OCI-LY7 (cell line): ENCODE measurements around the gene RTN4. TPM values are rescaled to one million over a fixed set of nuclear protein-coding genes. Genes with fewer than 3 reads are reported as not detected.

Source experiments
- BruUV-seq: library from RNA; stranded (reverse); fragments of 400-500 nt; replicated peaks from 2 replicates; lab custom pipeline; 2021; lab: Mats Ljungman, UMichigan
- CTCF ChIA-PET: fragments of 300-600 bp; sonication (Branson Sonifier 250); formaldehyde crosslinking; loops from one replicate; lab custom pipeline; 2022; ENCODE audit warnings: antibody characterized with exemption; ENCODE audit not compliant: unreplicated experiment; lab: Charles Lee
- POLR2A ChIA-PET: fragments of 300-600 bp; sonication (Branson Sonifier 250); formaldehyde crosslinking; loops from one replicate; lab custom pipeline; 2022; ENCODE audit warnings: antibody characterized with exemption; lab: Charles Lee
- DNase-seq: peaks from one replicate; pipeline ENCODE4 v3.0.0-alpha.2; 2015; ENCODE audit warnings: low spot score
- H2AFZ ChIP-seq: fragments of 200-600 bp; sonication (generic), shearing (Covaris generic); 2 replicates; pipeline ENCODE4 v1.6.1; 2014; ENCODE audit warnings: mild to moderate bottlenecking, antibody characterized with exemption, low read length, moderate library complexity
- H3K27ac ChIP-seq: fragments of 200-600 bp; sonication (generic); 2 replicates; pipeline ENCODE4 v1.5.1; 2014; ENCODE audit warnings: mixed run types, low read depth, mild to moderate bottlenecking, moderate library complexity, low read length, inconsistent platforms; ENCODE audit not compliant: poor library complexity, severe bottlenecking
- H3K36me3 ChIP-seq: fragments of 200-600 bp; sonication (generic); 2 replicates; pipeline ENCODE4 v1.6.1; 2014; ENCODE audit warnings: mild to moderate bottlenecking, antibody characterized with exemption, low read length, moderate library complexity, mixed read lengths; ENCODE audit not compliant: insufficient read depth
- H3K4me1 ChIP-seq: fragments of 200-600 bp; sonication (generic); 2 replicates; pipeline ENCODE4 v1.5.1; 2014; ENCODE audit warnings: mild to moderate bottlenecking, low read length; ENCODE audit not compliant: insufficient read depth, poor library complexity, severe bottlenecking
- H3K4me2 ChIP-seq: fragments of 200-600 bp; sonication (generic); 2 replicates; pipeline ENCODE4 v1.6.1; 2014; ENCODE audit warnings: mild to moderate bottlenecking, low read length
- H3K4me3 ChIP-seq: fragments of 200-600 bp; sonication (generic); 2 replicates; pipeline ENCODE4 v1.5.1; 2014; ENCODE audit warnings: mild to moderate bottlenecking, low read depth, low read length; ENCODE audit not compliant: poor library complexity, severe bottlenecking
- H3K79me2 ChIP-seq: fragments of 200-600 bp; sonication (generic); 2 replicates; pipeline ENCODE4 v1.6.1; 2016; ENCODE audit warnings: low read depth, mild to moderate bottlenecking, low read length, moderate library complexity, mixed read lengths; ENCODE audit not compliant: insufficient read depth
- H3K9me2 ChIP-seq: fragments of 200-600 bp; sonication (generic); 2 replicates; pipeline ENCODE4 v1.6.1; 2016; ENCODE audit warnings: mild to moderate bottlenecking, low read length, mixed read lengths; ENCODE audit not compliant: insufficient read depth
- H3K9me3 ChIP-seq: fragments of 200-600 bp; sonication (generic); 2 replicates; pipeline ENCODE4 v1.6.1; 2014; ENCODE audit warnings: mild to moderate bottlenecking, mixed run types, low read length, mixed read lengths
- H4K20me1 ChIP-seq: fragments of 200-600 bp; sonication (generic); 2 replicates; pipeline ENCODE4 v1.6.1; 2014; ENCODE audit warnings: mild to moderate bottlenecking, antibody characterized with exemption, low read length, moderate library complexity, mixed read lengths; ENCODE audit not compliant: insufficient read depth
- CTCF ChIP-seq: fragments of 200-600 bp; sonication (generic); conservative IDR thresholded peaks from 2 replicates; pipeline ENCODE4 v1.5.1; 2014; ENCODE audit warnings: mild to moderate bottlenecking, antibody characterized with exemption, low read length, moderate library complexity, mixed read lengths
- EZH2phosphoT487 ChIP-seq: fragments of 200-600 bp; sonication (generic); IDR thresholded peaks from 2 replicates; pipeline ENCODE4 v1.6.1; 2018; ENCODE audit warnings: low read depth, borderline replicate concordance, mild to moderate bottlenecking, mixed run types, antibody characterized with exemption, low read length, moderate library complexity, mixed read lengths
- intact Hi-C: fragments of 100-400 bp; cut with micrococcal nuclease; formaldehyde crosslinking; loops from one replicate; pipeline ENCODE4 v1.10.0; 2022; ENCODE audit not compliant: unreplicated experiment
- total RNA-seq, 2 experiments: library from RNA; depleted of rRNA in 1 of 2; stranded (reverse); fragments of >200 nt in 1 of 2; shearing (Covaris generic) in 1 of 2; gene quantifications; 2 replicates each; pipeline ENCODE4 v1.2.3, GENCODE V29; 2014 to 2022

The RTN4 gene
- total RNA-seq, 2 experiments from 2014 or later: 36.5 to 75.2 TPM

GRCh38 chr2:55027226-55027625, 23.0 kb downstream of the RTN4 start:
- TF ChIP-seq CTCF (no peak), EZH2phosphoT487 (no peak)

GRCh38 chr2:55026202-55026601, 24.0 kb downstream of the RTN4 start:
- H3K4me2 ChIP-seq: peak overlapping the region; percentile 83
- no peaks in the 10 kb centered on the region for H3K9me3 ChIP-seq
- no peak for TF ChIP-seq EZH2phosphoT487
- TF ChIP-seq CTCF: no peak
- H2AFZ ChIP-seq: no peak overlapping the region
- ChIA-PET POLR2A (interaction anchor here (0.6 to 5.8 kb wide), 10 partner anchors 8 to 148 kb away, joined by 3 to 38 read pairs (median 4); partner anchors contain the start of gene RTN4), CTCF (interaction anchor here (0.5 to 1.2 kb wide), 2 partner anchors 23 to 149 kb away, joined by 3 read pairs; no protein-coding TSS in a partner anchor)
- H4K20me1 ChIP-seq: peaks cover 30% of the 10 kb centered on the region
- H3K27ac ChIP-seq: peak overlapping the region; percentile 76
- intact Hi-C loops: no loop called here
- no TSS peak for BruUV-seq
- peaks cover 48% of the 10 kb centered on the region for H3K4me1 ChIP-seq
- H3K9me2 ChIP-seq: no peaks in the 10 kb centered on the region
- H3K36me3 ChIP-seq: peaks cover 12% of the 10 kb centered on the region
- H3K4me3 ChIP-seq: peak overlapping the region; percentile 54
- DNase-seq: peak; percentile 48
- peaks cover 90% of the 10 kb centered on the region for H3K79me2 ChIP-seq

More at GRCh38 chr2:55027226-55027625, 23.0 kb downstream of the RTN4 start:
- Histone ChIP-seq H3K27ac (no peak overlapping the region), H3K36me3 (peaks cover 12% of the 10 kb centered on the region), H2AFZ (no peak overlapping the region), H3K79me2 (peaks cover 96% of the 10 kb centered on the region), H3K9me2 (no peaks in the 10 kb centered on the region), H3K4me3 (no peak overlapping the region), H3K4me1 (peaks cover 43% of the 10 kb centered on the region), H3K9me3 (no peaks in the 10 kb centered on the region), H3K4me2 (peak overlapping the region; percentile 83), H4K20me1 (peaks cover 37% of the 10 kb centered on the region)
- POLR2A ChIA-PET: interaction anchor here (0.6 to 5.8 kb wide), 6 partner anchors 15 to 150 kb away, joined by 3 to 38 read pairs (median 4); no protein-coding TSS in a partner anchor
- CTCF ChIA-PET: no interaction called here
- intact Hi-C loops: no loop called here
- no TSS peak for BruUV-seq
- no peak for DNase-seq

- Histone ChIP-seq H3K4me1 (peaks cover 48% of the 10 kb centered on the region), H3K4me2 (peak overlapping the region; percentile 83), H2AFZ (no peak overlapping the region), H3K9me3 (no peaks in the 10 kb centered on the region), H4K20me1 (peaks cover 27% of the 10 kb centered on the region), H3K9me2 (no peaks in the 10 kb centered on the region), H3K27ac (peak overlapping the region; percentile 76), H3K79me2 (peaks cover 84% of the 10 kb centered on the region), H3K36me3 (peaks cover 12% of the 10 kb centered on the region), H3K4me3 (peak overlapping the region; percentile 54)
- no peak for DNase-seq
- intact Hi-C loops: loop anchor here (1.0 kb wide), 1 partner anchor 24 kb away; no protein-coding TSS in a partner anchor
- TF ChIP-seq EZH2phosphoT487 (no peak), CTCF (no peak)
- CTCF ChIA-PET: interaction anchor here (1.2 kb wide), 1 partner anchor 23 kb away, joined by 3 read pairs; no protein-coding TSS in a partner anchor
- BruUV-seq: no TSS peak
- POLR2A ChIA-PET: interaction anchor here (0.6 to 5.8 kb wide), 12 partner anchors 9 to 280 kb away, joined by 3 to 38 read pairs (median 5); partner anchors contain the start of gene RTN4
These were observed 24.6 kb downstream of the RTN4 start for GRCh38 chr2:55025627-55026026.
